GM18867 (cell line): Measurements from ENCODE around the gene CUL4A.

Source experiments
- ATAC-seq: cut with Tn5 transposase; IDR thresholded peaks from one replicate; pipeline ENCODE4 v1.9.1; 2021; ENCODE audit warnings: mild to moderate bottlenecking, moderate library complexity; ENCODE audit not compliant: unreplicated experiment

Gene CUL4A

GRCh38 chr13:113179374-113180230 is 29.8 kb upstream of the CUL4A start:
- ATAC-seq: no peak

- ATAC-seq: no peak
These were observed 27.4 kb upstream of the CUL4A start for GRCh38 chr13:113182046-113182445.

- no peak for ATAC-seq
These were observed 25.8 kb upstream of the CUL4A start for GRCh38 chr13:113183450-113184129.

- no peak for ATAC-seq
These were observed 24.6 kb upstream of the CUL4A start for GRCh38 chr13:113184568-113185440.

GRCh38 chr13:113186061-113186900 is 23.1 kb upstream of the CUL4A start:
- peak; percentile 95 for ATAC-seq

- ATAC-seq: no peak
These were observed 22.1 kb upstream of the CUL4A start for GRCh38 chr13:113187263-113187669.

- ATAC-seq: no peak
These were observed 21.3 kb upstream of the CUL4A start for GRCh38 chr13:113187883-113188665.

- ATAC-seq: no peak
These were observed 19.2 kb upstream of the CUL4A start for GRCh38 chr13:113190181-113190580.

- ATAC-seq: no peak
These were observed 17.1 kb upstream of the CUL4A start for GRCh38 chr13:113192279-113192678.

GRCh38 chr13:113192902-113193301 is 16.5 kb upstream of the CUL4A start:
- ATAC-seq: no peak

- no peak for ATAC-seq
These were observed 14.1 kb upstream of the CUL4A start for GRCh38 chr13:113195360-113195759.

- no peak for ATAC-seq
These were observed 12.3 kb upstream of the CUL4A start for GRCh38 chr13:113196970-113197737.

- ATAC-seq: no peak
These were observed 7.6 kb upstream of the CUL4A start for GRCh38 chr13:113201815-113202214.

- ATAC-seq: no peak
These were observed 6.5 kb upstream of the CUL4A start for GRCh38 chr13:113202912-113203311.

- no peak for ATAC-seq
These were observed 5.7 kb upstream of the CUL4A start for GRCh38 chr13:113203507-113204377.

GRCh38 chr13:113204378-113204734 is 5.1 kb upstream of the CUL4A start:
- no peak for ATAC-seq

GRCh38 chr13:113205428-113205931 is 3.9 kb upstream of the CUL4A start:
- ATAC-seq: no peak

GRCh38 chr13:113207460-113207859 is 2.0 kb upstream of the CUL4A start:
- no peak for ATAC-seq
